H1 (cell line): ENCODE measurements around the gene CASKIN2. TPM values are rescaled to one million over a fixed set of nuclear protein-coding genes. Genes with fewer than 3 reads are reported as not detected.

ENCODE experiments used
- CTCF ChIA-PET: fragments of 300-600 bp; sonication (Branson Sonifier 250); formaldehyde crosslinking; loops from one replicate; lab custom pipeline; 2021; ENCODE audit not compliant: partially characterized antibody; lab: Charles Lee
- POLR2A ChIA-PET: fragments of 300-600 bp; sonication (Branson Sonifier 250); formaldehyde crosslinking; loops from one replicate; lab custom pipeline; 2021; ENCODE audit warnings: inconsistent platforms; ENCODE audit not compliant: partially characterized antibody; lab: Charles Lee
- DNase-seq, 2 experiments: peaks; one replicate each; pipeline versions ENCODE4 v3.0.0 to v3.0.0-alpha.2; 2010 to 2022; ENCODE audit warnings: low spot score in 2 of 2, low read depth in 1 of 2, mixed read lengths in 1 of 2
- FAIRE-seq: peaks from 2 replicates; lab custom pipeline; 2011; peaks lifted over from hg19 to GRCh38; lab: Jason Lieb, UNC
- H2AFZ ChIP-seq: 2 replicates; pipeline ENCODE4 v1.8.1; 2012; ENCODE audit warnings: low read length, inconsistent platforms
- H2AK5ac ChIP-seq: 2 replicates; pipeline ENCODE4 v1.6.1; 2013; ENCODE audit warnings: low read depth, low read length
- H2BK120ac ChIP-seq: replicated peaks from 2 replicates; pipeline ENCODE3; 2013; ENCODE audit warnings: low read depth, low read length, inconsistent platforms
- H2BK12ac ChIP-seq: 2 replicates; pipeline ENCODE4 v1.6.1; 2013; ENCODE audit warnings: low read depth, low read length
- H2BK15ac ChIP-seq: 2 replicates; pipeline ENCODE4 v1.6.1; 2013; ENCODE audit warnings: low read length
- H2BK20ac ChIP-seq: 2 replicates; pipeline ENCODE4 v1.6.1; 2013; ENCODE audit warnings: low read length
- H2BK5ac ChIP-seq: 2 replicates; pipeline ENCODE4 v1.6.1; 2013; ENCODE audit warnings: low read depth, low read length
- H3K14ac ChIP-seq: 2 replicates; pipeline ENCODE4 v1.6.1; 2013; ENCODE audit warnings: inconsistent platforms; ENCODE audit not compliant: insufficient read length
- H3K18ac ChIP-seq: 2 replicates; pipeline ENCODE4 v1.6.1; 2013; ENCODE audit warnings: low read length; ENCODE audit errors: extremely low read depth
- H3K23ac ChIP-seq: 2 replicates; pipeline ENCODE4 v1.6.1; 2013; ENCODE audit warnings: inconsistent platforms; ENCODE audit not compliant: insufficient read length
- H3K23me2 ChIP-seq: 2 replicates; pipeline ENCODE4 v1.6.1; 2013; ENCODE audit warnings: low read depth, low read length
- H3K27ac ChIP-seq: 2 replicates; pipeline ENCODE4 v1.6.1; 2011; ENCODE audit warnings: low read depth, low read length, inconsistent platforms
- H3K27me3 ChIP-seq, 4 experiments: replicated peaks in 1 of 4; 1 replicate in 1 of 4; 2 replicates in 3 of 4; pipeline versions ENCODE4 v1.6.1 to v1.8.1; 2011 to 2013; ENCODE audit warnings: low read length in 3 of 4, mild to moderate bottlenecking in 3 of 4, inconsistent platforms in 2 of 4, mixed read lengths in 2 of 4, moderate library complexity in 1 of 4; ENCODE audit not compliant: control insufficient read depth in 3 of 4, insufficient read depth in 3 of 4; ENCODE audit errors: extremely low read depth in 1 of 4
- H3K36me3 ChIP-seq, 4 experiments: 2 replicates each; pipeline versions ENCODE4 v1.6.1 to v1.8.1; 2011 to 2013; ENCODE audit warnings: mild to moderate bottlenecking in 4 of 4, low read length in 3 of 4, moderate library complexity in 2 of 4, control low read depth in 1 of 4, inconsistent platforms in 1 of 4; ENCODE audit not compliant: insufficient read depth in 4 of 4, control insufficient read depth in 2 of 4
- H3K4ac ChIP-seq: replicated peaks from 2 replicates; pipeline ENCODE3; 2013; ENCODE audit warnings: low read length, low read depth, mixed read lengths, inconsistent platforms; ENCODE audit not compliant: insufficient read length
- H3K4me1 ChIP-seq, 4 experiments: replicated peaks in 1 of 4; 1 replicate in 1 of 4; 2 replicates in 3 of 4; pipeline versions ENCODE4 v1.6.1 to v1.8.1; 2011 to 2013; ENCODE audit warnings: low read length in 3 of 4, inconsistent platforms in 2 of 4, mixed read lengths in 1 of 4; ENCODE audit not compliant: insufficient read depth in 4 of 4, control insufficient read depth in 3 of 4
- H3K4me2 ChIP-seq, 2 experiments: 2 replicates each; pipeline versions ENCODE4 v1.6.1 to v1.8.1; 2011 to 2013; ENCODE audit warnings: low read depth in 2 of 2, low read length in 2 of 2, control low read depth in 1 of 2, inconsistent platforms in 1 of 2, mild to moderate bottlenecking in 1 of 2; ENCODE audit not compliant: insufficient read depth in 1 of 2
- H3K4me3 ChIP-seq, 4 experiments: fragments of 200-600, 300-600 bp in 1 of 4; sonication (generic), shearing (Covaris generic), sonication (Bioruptor Twin) in 1 of 4; 2 replicates each; pipeline versions ENCODE4 v1.5.1 to v1.8.1; 2011 to 2016; ENCODE audit warnings: low read length in 4 of 4, low read depth in 3 of 4, control low read depth in 2 of 4, inconsistent platforms in 2 of 4, mild to moderate bottlenecking in 2 of 4, mixed read lengths in 1 of 4, moderate library complexity in 1 of 4; ENCODE audit not compliant: insufficient read depth in 2 of 4; ENCODE audit errors: extremely low read depth in 1 of 4
- H3K56ac ChIP-seq: replicated peaks from 2 replicates; pipeline ENCODE3; 2013; ENCODE audit warnings: low read depth, mild to moderate bottlenecking, mixed read lengths, low read length, inconsistent platforms; ENCODE audit not compliant: insufficient read length
- H3K79me1 ChIP-seq: 2 replicates; pipeline ENCODE4 v1.6.1; 2013; ENCODE audit warnings: low read depth, low read length, control low read depth
- H3K79me2 ChIP-seq, 2 experiments: 2 replicates each; pipeline versions ENCODE4 v1.6.1 to v1.8.1; 2012 to 2013; ENCODE audit warnings: low read length in 2 of 2, mild to moderate bottlenecking in 2 of 2, inconsistent platforms in 1 of 2; ENCODE audit not compliant: insufficient read depth in 2 of 2, control insufficient read depth in 1 of 2
- H3K9ac ChIP-seq, 4 experiments: replicated peaks in 1 of 4; 1 replicate in 1 of 4; 2 replicates in 3 of 4; pipeline versions ENCODE4 v1.6.1 to v1.8.1; 2011 to 2013; ENCODE audit warnings: low read depth in 3 of 4, low read length in 3 of 4, control low read depth in 2 of 4, mild to moderate bottlenecking in 2 of 4, moderate library complexity in 2 of 4, inconsistent platforms in 1 of 4; ENCODE audit errors: extremely low read depth in 1 of 4
- H3K9me3 ChIP-seq, 2 experiments: 2 replicates each; pipeline versions ENCODE4 v1.6.1 to v1.8.1; 2012 to 2013; ENCODE audit warnings: mild to moderate bottlenecking in 2 of 2, moderate library complexity in 2 of 2, control low read depth in 1 of 2, inconsistent platforms in 1 of 2, low read depth in 1 of 2, low read length in 1 of 2, mixed read lengths in 1 of 2; ENCODE audit not compliant: insufficient read depth in 2 of 2
- H4K20me1 ChIP-seq, 2 experiments: replicated peaks in 1 of 2; 2 replicates each; pipeline versions ENCODE3 to v1.8.1; 2011 to 2013; ENCODE audit warnings: inconsistent platforms in 2 of 2, low read length in 2 of 2, mild to moderate bottlenecking in 1 of 2; ENCODE audit not compliant: insufficient read depth in 2 of 2, control insufficient read depth in 1 of 2
- H4K5ac ChIP-seq: 2 replicates; pipeline ENCODE4 v1.6.1; 2013; ENCODE audit warnings: low read length, low read depth, mixed read lengths, inconsistent platforms; ENCODE audit not compliant: insufficient read length
- H4K8ac ChIP-seq: 2 replicates; pipeline ENCODE4 v1.8.0; 2013; ENCODE audit warnings: mild to moderate bottlenecking, moderate library complexity, low read length, inconsistent platforms; ENCODE audit not compliant: insufficient read depth; ENCODE audit errors: extremely low read depth
- H4K91ac ChIP-seq: replicated peaks from 2 replicates; pipeline ENCODE3; 2013; ENCODE audit warnings: low read length, mixed read lengths, inconsistent platforms; ENCODE audit not compliant: insufficient read length
- BACH1 ChIP-seq: IDR thresholded peaks from 2 replicates; pipeline ENCODE4 v1.6.1; 2012; ENCODE audit warnings: low read length, improper control_type of control experiment
- RAD21 ChIP-seq, 2 experiments: IDR thresholded peaks in 1 of 2; conservative IDR thresholded peaks in 1 of 2; 2 replicates each; pipeline ENCODE4 v1.6.1; 2011; ENCODE audit warnings: low read depth in 2 of 2, low read length in 2 of 2, improper control_type of control experiment in 1 of 2, inconsistent platforms in 1 of 2, mild to moderate bottlenecking in 1 of 2, moderate library complexity in 1 of 2
- SRF ChIP-seq: IDR thresholded peaks from 2 replicates; pipeline ENCODE4 v1.6.1; 2011; ENCODE audit warnings: mild to moderate bottlenecking, low read depth, low read length, moderate library complexity
- WGBS, 2 experiments: shearing (Covaris generic) in 1 of 2; methylation state at CpG; one replicate each; pipeline versions ENCODE4 v1.1.6 to v1.1.7; 2013 to 2015; ENCODE audit warnings: low lambda C conversion rate in 2 of 2, mixed read lengths in 2 of 2, inconsistent platforms in 1 of 2, low coverage in 1 of 2, missing lambda C conversion rate in 1 of 2; ENCODE audit not compliant: insufficient replicate concordance in 2 of 2, insufficient coverage in 1 of 2, insufficient read length in 1 of 2; ENCODE audit errors: extremely low coverage in 1 of 2, missing lambda C conversion rate in 1 of 2; 5-methylcytosine and 5-hydroxymethylcytosine counted together
- polyA plus RNA-seq, 7 experiments: library from polyadenylated mRNA; depleted of rRNA in 3 of 7; stranded (reverse) in 5 of 7; unstranded in 2 of 7; fragments of >200 nt in 5 of 7; fragments of 200-250 nt in 2 of 7; gene quantifications; 1 replicate in 5 of 7; 2 replicates in 1 of 7; 4 replicates in 1 of 7; pipeline versions ENCODE4 v1.2.1 to v1.2.3, GENCODE V29; 2011 to 2013; ENCODE audit warnings: missing spikeins in 2 of 7, mixed read lengths in 2 of 7
- total RNA-seq: library from RNA; stranded (reverse); fragmentation: NEBNext Ultra II Directional; extraction: Animal tissue kit (Norgen Biotek cat#: 25700); gene quantifications from 2 replicates; pipeline ENCODE4 v1.2.1, GENCODE V29; 2021

CASKIN2 gene
- total and polyA plus RNA-seq, 2 of the 8 experiments (the other 6 are each of a cell fraction or from before 2014, with no cell fraction given), result 6.7 to 32.3 TPM

DNA sequence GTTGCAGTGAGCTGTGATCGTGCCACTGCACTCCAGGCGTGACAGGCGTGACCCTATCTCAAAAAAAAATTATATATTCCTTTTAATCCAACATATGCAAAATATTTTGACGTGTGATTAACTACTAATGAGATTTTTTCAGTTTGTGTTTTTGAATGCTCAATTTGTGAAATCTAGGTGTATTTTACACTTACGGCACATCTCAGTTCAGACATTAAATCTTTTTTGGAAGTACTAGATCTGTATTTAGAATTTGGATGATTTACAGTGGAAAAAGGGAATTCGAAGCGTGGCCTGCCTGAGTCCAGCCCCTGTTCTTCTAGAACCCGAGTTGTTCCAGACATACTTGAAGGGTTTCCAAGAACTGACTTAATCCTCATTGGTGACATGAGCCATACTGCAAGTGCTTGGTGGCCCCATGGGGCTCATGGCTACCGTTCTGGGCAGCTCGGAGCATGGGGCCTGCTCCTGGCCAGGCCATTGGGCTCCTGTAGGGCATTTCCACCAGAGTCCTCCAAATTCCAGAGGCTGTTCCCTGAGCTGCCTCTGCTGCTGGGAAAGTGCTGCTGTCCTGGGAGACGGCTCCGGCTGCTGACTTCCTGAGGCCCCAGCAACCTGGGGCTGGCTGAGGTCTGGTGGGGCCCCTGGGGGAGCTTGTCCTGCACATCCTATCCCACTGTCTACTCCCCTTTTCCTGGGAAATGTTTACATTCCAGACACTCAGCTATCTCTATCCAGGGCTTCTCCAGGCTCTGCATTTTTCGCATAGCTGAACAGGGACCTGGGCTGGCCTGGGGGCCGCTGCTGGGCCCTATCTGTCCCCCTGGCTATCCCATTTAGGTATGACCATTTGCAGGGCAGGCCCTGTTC, 37.3 kb upstream of the CASKIN2 start:
- no peak overlapping the region for H2AK5ac ChIP-seq
- H2BK5ac ChIP-seq, result no peak overlapping the region
- H4K5ac ChIP-seq, result no peak overlapping the region
- no peaks in the 10 kb centered on the region for H3K36me3 ChIP-seq
- no peaks in the 10 kb centered on the region for H4K20me1 ChIP-seq
- no peak for DNase-seq
- peaks cover 10 to 26% (median 16%) of the 10 kb centered on the region in 4 experiments for H3K4me1 ChIP-seq
- no peak overlapping the region for H3K23ac ChIP-seq
- no peaks in the 10 kb centered on the region for H3K79me1 ChIP-seq
- no peak overlapping the region for H2BK20ac ChIP-seq
- no peak overlapping the region for H2BK15ac ChIP-seq
- H2BK12ac ChIP-seq, result no peak overlapping the region
- H2BK120ac ChIP-seq, result no peak overlapping the region
- H3K18ac ChIP-seq, result no peak overlapping the region
- no peak overlapping the region for H3K4me2 ChIP-seq
- H3K9ac ChIP-seq, result no peak overlapping the region
- FAIRE-seq, result no peak
- no peak overlapping the region for H3K27ac ChIP-seq
- H3K9me3 ChIP-seq, result no peaks in the 10 kb centered on the region
- H3K27me3 ChIP-seq, result no peaks in the 10 kb centered on the region
- no peaks in the 10 kb centered on the region for H3K79me2 ChIP-seq
- H3K14ac ChIP-seq, result no peak overlapping the region
- 90% methylated on average over 14 of the region's 14 CpGs; no CpG with 5 or more reads in 1 of the 2 experiments for WGBS, 2 experiments
- ChIA-PET CTCF (interaction anchor here (0.7 to 3.9 kb wide), 19 partner anchors 11 to 659 kb away, joined by 3 to 27 read pairs (median 4); partner anchors contain the start of genes MYO15B, SMIM5 and TSEN54), POLR2A (interaction anchor here (0.7 to 1.2 kb wide), 3 partner anchors 16 to 36 kb away, joined by 3 to 4 read pairs (median 4); no protein-coding TSS in a partner anchor)
- no peak overlapping the region for H4K91ac ChIP-seq
- peaks cover 1% of the 10 kb centered on the region; the same call in 1 of the 2 replicates for H3K23me2 ChIP-seq
- H2AFZ ChIP-seq, result no peak overlapping the region
- H4K8ac ChIP-seq, result no peak overlapping the region; the same call in 1 of the 2 replicates
- no peak overlapping the region for H3K4ac ChIP-seq
- H3K56ac ChIP-seq, result no peak overlapping the region
- no peak overlapping the region for H3K4me3 ChIP-seq
- TF ChIP-seq SRF, result no peak
- no peak for TF ChIP-seq BACH1
- TF ChIP-seq RAD21 (IDR thresholded peaks at IDR 0.05 in 1 of 2, conservative IDR thresholded peaks at IDR 0.05 in 1 of 2; ENCODE audit: low read depth in 2 of 2, low read length in 2 of 2), result 0 out of 4 replicates have a peak, but pooled peaks of 1 of the 2 experiments have one; percentile 4
